Measurements from ENCODE around the gene DLG5.

GRCh38 chr10:77906951-77907421 is 19.6 kb downstream of the DLG5 start:
- TF ChIP-seq CTCF (IDR thresholded peaks at IDR 0.05) (no peak), POLR2A (IDR thresholded peaks at IDR 0.05) (no peak)

Measured in heart left ventricle (tissue), 13 donors.